K562 (cell line): ENCODE data around the gene EXOC3L2. TPM values are rescaled to one million over a fixed set of nuclear protein-coding genes. Genes with fewer than 3 reads are reported as not detected.

Experiments used
- ATF1 ChIP-seq, 2 experiments: fragments of 450-650 bp in 1 of 2; IDR thresholded peaks; 2 replicates each; pipeline ENCODE4 v1.6.1; 2016; ENCODE audit warnings: missing compliant biosample characterization in 1 of 2, missing genetic modification characterization in 1 of 2
- C11orf30 ChIP-seq: fragments of 450-650 bp; IDR thresholded peaks from 2 replicates; pipeline ENCODE4 v1.6.1; 2016; ENCODE audit warnings: low read depth, mild to moderate bottlenecking
- CBFA2T2 ChIP-seq: fragments of 450-650 bp; conservative IDR thresholded peaks from 2 replicates; pipeline ENCODE4 v1.6.1; 2017; ENCODE audit warnings: mild to moderate bottlenecking
- CC2D1A ChIP-seq: fragments of 450-650 bp; IDR thresholded peaks from 2 replicates; pipeline ENCODE4 v1.6.1; 2017; ENCODE audit warnings: mild to moderate bottlenecking
- CCNT2 ChIP-seq: IDR thresholded peaks from 2 replicates; pipeline ENCODE4 v1.6.1; 2011; ENCODE audit warnings: borderline replicate concordance, low read depth, mild to moderate bottlenecking, moderate library complexity, mixed read lengths, low read length; ENCODE audit not compliant: insufficient read length; ENCODE audit errors: extremely low read depth
- CSDE1 ChIP-seq, 2 experiments: fragments of 450-650 bp; IDR thresholded peaks; 2 replicates each; pipeline ENCODE4 v1.6.1; 2016; ENCODE audit warnings: mild to moderate bottlenecking in 1 of 2
- CXXC5 ChIP-seq: fragments of 250-450 bp; sonication (Bioruptor Pico); IDR thresholded peaks from 2 replicates; pipeline ENCODE4 v1.8.0; 2022; ENCODE audit warnings: inconsistent platforms, mild to moderate bottlenecking, moderate library complexity
- DMBX1 ChIP-seq: fragments of 250-450 bp; sonication (Bioruptor Pico); IDR thresholded peaks from 2 replicates; pipeline ENCODE4 v1.8.0; 2022; ENCODE audit warnings: inconsistent platforms, mild to moderate bottlenecking, moderate library complexity, borderline replicate concordance
- EP400 ChIP-seq: fragments of 450-650 bp; IDR thresholded peaks from 2 replicates; pipeline ENCODE4 v1.6.1; 2017; ENCODE audit warnings: antibody characterized with exemption, mild to moderate bottlenecking, moderate library complexity
- FOS ChIP-seq: IDR thresholded peaks from 3 replicates; pipeline ENCODE4 v1.6.1; 2011; ENCODE audit not compliant: insufficient read length; ENCODE audit errors: extremely low read depth
- FUS ChIP-seq: fragments of 200-400 bp; formaldehyde crosslinking; optimal IDR thresholded peaks from 2 replicates; pipeline ENCODE3; 2017; ENCODE audit warnings: low read depth, low read length
- MYC ChIP-seq, 2 experiments: fragments of 250-450 bp in 1 of 2; sonication (Bioruptor Pico) in 1 of 2; IDR thresholded peaks; 2 replicates each; pipeline versions ENCODE4 v1.5.1 to v1.6.1; 2012 to 2021; ENCODE audit warnings: low read depth in 2 of 2, borderline replicate concordance in 1 of 2, improper control_type of control experiment in 1 of 2, low read length in 1 of 2, mild to moderate bottlenecking in 1 of 2, moderate library complexity in 1 of 2
- NR2C2 ChIP-seq, 2 experiments: fragments of 200-800 bp in 1 of 2; sonication (Bioruptor generic) in 1 of 2; sonication (generic) in 1 of 2; formaldehyde crosslinking in 1 of 2; IDR thresholded peaks; 2 replicates each; pipeline versions ENCODE4 v1.6.1 to v1.8.0; 2016 to 2022; ENCODE audit warnings: mild to moderate bottlenecking in 1 of 2, missing compliant biosample characterization in 1 of 2, missing genetic modification characterization in 1 of 2, missing genetic modification reagents in 1 of 2
- RFX7 ChIP-seq: fragments of 250-450 bp; sonication (Bioruptor Pico); IDR thresholded peaks from 2 replicates; pipeline ENCODE4 v1.5.1; 2021; ENCODE audit warnings: mild to moderate bottlenecking
- SLC30A9 ChIP-seq: fragments of 250-450 bp; sonication (Bioruptor Pico); IDR thresholded peaks from 2 replicates; pipeline ENCODE4 v1.8.0; 2022; ENCODE audit warnings: mild to moderate bottlenecking, moderate library complexity
- ZBTB49 ChIP-seq: sonication (generic); formaldehyde crosslinking; IDR thresholded peaks from 2 replicates; pipeline ENCODE4 v1.8.0; 2022; ENCODE audit warnings: missing genetic modification reagents, mild to moderate bottlenecking, borderline replicate concordance
- ZBTB9 ChIP-seq: fragments of 450-650 bp; formaldehyde crosslinking; IDR thresholded peaks from 2 replicates; pipeline ENCODE4 v1.4.0; 2020; ENCODE audit warnings: mild to moderate bottlenecking, moderate library complexity
- ZC3H11A ChIP-seq: IDR thresholded peaks from 2 replicates; pipeline ENCODE4 v1.6.1; 2012; ENCODE audit warnings: low read depth, low read length, improper control_type of control experiment
- ZC3H8 ChIP-seq: fragments of 450-650 bp; IDR thresholded peaks from 2 replicates; pipeline ENCODE4 v1.6.1; 2017
- ZNF41 ChIP-seq: fragments of 250-450 bp; sonication (Bioruptor Pico); conservative IDR thresholded peaks from 2 replicates; pipeline ENCODE4 v1.4.0; 2020; ENCODE audit warnings: mild to moderate bottlenecking
- ZSCAN32 ChIP-seq: fragments of 450-650 bp; formaldehyde crosslinking; IDR thresholded peaks from 2 replicates; pipeline ENCODE4 v1.4.0; 2020; ENCODE audit warnings: mild to moderate bottlenecking, moderate library complexity
- polyA plus RNA-seq, 8 experiments: library from polyadenylated mRNA; depleted of rRNA in 4 of 8; stranded (reverse) in 5 of 8; unstranded in 3 of 8; fragments of >200 nt; fragmentation: Nextera tagmentation in 2 of 8; fragmentation: Illumina TruSeq in 1 of 8; extraction: Ambion mirVana in 2 of 8; extraction: Trizol in 1 of 8; gene quantifications; 2 replicates each; pipeline versions ENCODE4 v1.2.1 to v1.2.3, GENCODE V29; 2011 to 2014; ENCODE audit warnings: inconsistent platforms in 1 of 8, missing spikeins in 1 of 8
- total RNA-seq, 7 experiments: library from RNA; depleted of rRNA in 6 of 7; stranded (reverse); fragments of >200 nt in 6 of 7; fragmentation: Illumina TruSeq in 2 of 7; extraction: Trizol in 2 of 7; gene quantifications; 2 replicates each; pipeline versions ENCODE4 v1.2.1 to v1.2.3, GENCODE V29; 2011 to 2021; ENCODE audit warnings: low replicate concordance in 1 of 7
- TF ChIP-seq, protein P1 (sequence below), 3 experiments: fragments of 200-800 bp in 1 of 3; sonication (Bioruptor generic) in 1 of 3; sonication (generic) in 1 of 3; formaldehyde crosslinking in 1 of 3; IDR thresholded peaks; 2 replicates each; pipeline versions ENCODE4 v1.6.1 to v1.8.0; 2016 to 2022; ENCODE audit warnings: mild to moderate bottlenecking in 2 of 3, missing compliant biosample characterization in 2 of 3, missing genetic modification characterization in 2 of 3, missing genetic modification reagents in 1 of 3

EXOC3L2 gene
- total and polyA plus RNA-seq, 9 of the 15 experiments (the other 6 are each of a cell fraction or from before 2014, with no cell fraction given) = 0.31 to 19.0 (median 2.4) TPM

DNA sequence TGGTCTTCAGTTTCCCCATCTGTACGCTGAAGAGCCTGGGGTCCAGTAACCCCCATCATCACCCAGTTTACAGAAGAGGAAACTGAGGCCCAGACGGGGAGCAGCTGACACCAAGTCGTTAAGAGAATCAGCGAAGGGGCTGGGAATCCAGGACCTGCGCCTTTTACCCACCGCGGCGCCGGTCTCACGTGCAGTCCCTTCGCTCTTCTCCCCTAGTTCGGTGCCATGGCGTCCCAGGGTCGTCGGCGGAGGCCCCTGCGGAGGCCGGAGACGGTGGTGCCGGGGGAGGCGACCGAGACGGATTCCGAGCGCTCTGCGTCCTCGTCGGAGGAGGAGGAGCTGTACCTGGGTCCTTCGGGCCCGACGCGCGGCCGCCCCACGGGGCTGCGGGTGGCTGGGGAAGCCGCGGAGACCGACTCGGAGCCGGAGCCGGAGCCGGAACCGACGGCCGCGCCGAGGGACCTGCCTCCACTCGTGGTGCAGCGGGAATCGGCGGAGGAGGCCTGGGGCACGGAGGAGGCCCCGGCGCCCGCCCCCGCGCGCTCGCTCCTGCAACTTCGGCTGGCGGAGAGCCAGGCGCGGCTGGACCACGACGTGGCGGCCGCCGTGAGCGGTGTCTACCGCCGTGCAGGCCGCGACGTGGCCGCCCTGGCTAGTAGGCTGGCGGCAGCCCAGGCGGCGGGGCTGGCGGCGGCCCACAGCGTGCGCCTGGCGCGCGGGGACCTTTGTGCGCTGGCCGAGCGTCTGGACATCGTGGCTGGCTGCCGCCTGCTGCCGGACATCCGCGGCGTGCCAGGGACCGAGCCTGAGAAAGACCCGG, 65.9 kb downstream of the EXOC3L2 start (continued):
- TF ChIP-seq DMBX1 (CRISPR knock-in tag) (no peak), NR2C2 (CRISPR knock-in tag; IDR thresholded peaks at IDR 0.05) (no peak; the same call in 1 of the 2 replicates), NR2C2 (tag; IDR thresholded peaks at IDR 0.05) (no peak; the same call in 1 of the 2 replicates), C11orf30 (no peak), CSDE1 (IDR thresholded peaks at IDR 0.05) (no peak), CBFA2T2 (no peak), ZC3H8 (no peak), ATF1 (CRISPR knock-in tag; IDR thresholded peaks at IDR 0.05) (no peak), ATF1 (tag; IDR thresholded peaks at IDR 0.05) (peak; percentile 71), CCNT2 (peak; percentile 81), CXXC5 (peak; percentile 64), ZNF41 (CRISPR knock-in tag) (no peak), SLC30A9 (CRISPR knock-in tag) (no peak), FOS (no peak), ZSCAN32 (no peak), MYC (IDR thresholded peaks at IDR 0.05; ENCODE audit: low read depth, low read length) (peak; percentile 64), MYC (CRISPR knock-in tag; IDR thresholded peaks at IDR 0.05; ENCODE audit: borderline replicate concordance, low read depth) (peak; percentile 83), ZBTB9 (CRISPR knock-in tag) (no peak), RFX7 (CRISPR knock-in tag) (no peak), ZC3H11A (no peak), CC2D1A (no peak), ZBTB49 (no peak), FUS (peak; percentile 72), EP400 (no peak)
- TF ChIP-seq, protein P1, sequence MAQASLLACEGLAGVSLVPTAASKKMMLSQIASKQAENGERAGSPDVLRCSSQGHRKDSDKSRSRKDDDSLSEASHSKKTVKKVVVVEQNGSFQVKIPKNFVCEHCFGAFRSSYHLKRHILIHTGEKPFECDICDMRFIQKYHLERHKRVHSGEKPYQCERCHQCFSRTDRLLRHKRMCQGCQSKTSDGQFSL (CRISPR knock-in tag; IDR thresholded peaks at IDR 0.05) = peak; percentile 73; the same call in 1 of the 2 replicates
- TF ChIP-seq, protein P1 (tag; IDR thresholded peaks at IDR 0.05) = no peak
